GM06990 (cell line): ENCODE results near the gene KRTCAP3.

Source experiments
- DNase-seq: peaks from one replicate; pipeline ENCODE4 v3.0.0-alpha.2; 2011; ENCODE audit not compliant: insufficient read length; ENCODE audit errors: extremely low read depth
- H3K27me3 ChIP-seq: replicated peaks from 2 replicates; pipeline ENCODE4 v1.6.0; 2011; ENCODE audit warnings: low read length; ENCODE audit not compliant: control insufficient read depth, insufficient read depth
- H3K36me3 ChIP-seq: 2 replicates; pipeline ENCODE4 v1.5.1; 2011; ENCODE audit warnings: low read length; ENCODE audit not compliant: control insufficient read depth, insufficient read depth
- H3K4me3 ChIP-seq: replicated peaks from 2 replicates; pipeline ENCODE4 v1.5.1; 2011; ENCODE audit warnings: low read depth, mild to moderate bottlenecking, control low read depth, low read length
- TF ChIP-seq, protein P1 (sequence below): IDR thresholded peaks from 2 replicates; pipeline ENCODE4 v1.5.1; 2011; ENCODE audit warnings: low read length, control low read depth, mild to moderate bottlenecking, inconsistent platforms; ENCODE audit not compliant: insufficient read depth, poor library complexity, severe bottlenecking

The KRTCAP3 gene

DNA sequence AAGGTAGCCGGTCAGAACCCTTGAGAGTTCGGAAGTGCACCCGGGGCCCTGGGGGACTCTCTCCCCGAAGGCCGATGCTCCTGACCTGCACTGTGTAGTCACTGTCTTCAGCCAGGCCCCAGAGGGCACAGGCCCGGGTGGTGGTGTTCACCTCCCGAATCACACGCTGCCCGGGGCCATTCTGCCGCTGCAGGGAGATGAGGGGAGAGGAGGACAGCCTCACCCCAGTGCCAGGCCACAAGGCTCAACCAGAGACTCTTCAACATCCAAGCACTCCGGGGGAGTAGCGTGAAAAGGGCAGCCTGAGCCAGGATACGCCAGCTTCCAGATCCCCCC lies 51.7 kb downstream of the KRTCAP3 start:
- no peak overlapping the region for H3K4me3 ChIP-seq
- no peaks in the 10 kb centered on the region for H3K36me3 ChIP-seq
- TF ChIP-seq, protein P1, sequence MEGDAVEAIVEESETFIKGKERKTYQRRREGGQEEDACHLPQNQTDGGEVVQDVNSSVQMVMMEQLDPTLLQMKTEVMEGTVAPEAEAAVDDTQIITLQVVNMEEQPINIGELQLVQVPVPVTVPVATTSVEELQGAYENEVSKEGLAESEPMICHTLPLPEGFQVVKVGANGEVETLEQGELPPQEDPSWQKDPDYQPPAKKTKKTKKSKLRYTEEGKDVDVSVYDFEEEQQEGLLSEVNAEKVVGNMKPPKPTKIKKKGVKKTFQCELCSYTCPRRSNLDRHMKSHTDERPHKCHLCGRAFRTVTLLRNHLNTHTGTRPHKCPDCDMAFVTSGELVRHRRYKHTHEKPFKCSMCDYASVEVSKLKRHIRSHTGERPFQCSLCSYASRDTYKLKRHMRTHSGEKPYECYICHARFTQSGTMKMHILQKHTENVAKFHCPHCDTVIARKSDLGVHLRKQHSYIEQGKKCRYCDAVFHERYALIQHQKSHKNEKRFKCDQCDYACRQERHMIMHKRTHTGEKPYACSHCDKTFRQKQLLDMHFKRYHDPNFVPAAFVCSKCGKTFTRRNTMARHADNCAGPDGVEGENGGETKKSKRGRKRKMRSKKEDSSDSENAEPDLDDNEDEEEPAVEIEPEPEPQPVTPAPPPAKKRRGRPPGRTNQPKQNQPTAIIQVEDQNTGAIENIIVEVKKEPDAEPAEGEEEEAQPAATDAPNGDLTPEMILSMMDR, result no peak
- DNase-seq, result no peak
- no peaks in the 10 kb centered on the region; the same call in none of the 2 replicates for H3K27me3 ChIP-seq
